Stomach (tissue), 4 donors: ENCODE results near the gene PTRH2.

Source experiments
- CTCF ChIP-seq, 7 experiments: fragments of 450-650 bp in 4 of 7; fragments of 200-600 bp in 3 of 7; sonication (generic) in 3 of 7; IDR thresholded peaks; one replicate each; pipeline ENCODE4 v1.5.1; 2016 to 2019; ENCODE audit warnings: antibody characterized with exemption in 7 of 7, control low read depth in 2 of 7, mild to moderate bottlenecking in 1 of 7
- EP300 ChIP-seq: sonication (generic); formaldehyde crosslinking; IDR thresholded peaks from one replicate; pipeline ENCODE4 v1.6.1; 2017; ENCODE audit warnings: antibody characterized with exemption
- POLR2A ChIP-seq, 4 donors: fragments of 450-650 bp; IDR thresholded peaks; one replicate each; pipeline ENCODE4 v1.6.1; 2016; ENCODE audit warnings: antibody characterized with exemption in 4 of 4, control low read depth in 2 of 4, mild to moderate bottlenecking in 1 of 4, moderate library complexity in 1 of 4
- POLR2AphosphoS5 ChIP-seq, 3 donors: sonication (generic); formaldehyde crosslinking; IDR thresholded peaks; one replicate each; pipeline ENCODE4 v1.6.1; 2016; ENCODE audit warnings: antibody characterized with exemption in 3 of 3

GRCh38 chr17:59725691-59726090 lies 18.5 kb upstream of the PTRH2 start:
- TF ChIP-seq CTCF (IDR thresholded peaks at IDR 0.05) (no peak), POLR2AphosphoS5 (IDR thresholded peaks at IDR 0.05) (no peak), POLR2A (IDR thresholded peaks at IDR 0.05) (no peak), EP300 (no peak)
